IMR-90 (cell line): ENCODE data around the gene EXT2. TPM values are rescaled to one million over a fixed set of nuclear protein-coding genes. Genes with fewer than 3 reads are reported as not detected.

ENCODE experiments used
- ATAC-seq: fragments of 200-7000 bp; cut with Tn5 transposase; 2 replicates; pipeline ENCODE4 v1.9.1; 2020; ENCODE audit warnings: low read depth, mild to moderate bottlenecking, moderate library complexity
- BruUV-seq: library from RNA; stranded (reverse); fragments of 400-500 nt; replicated peaks from 2 replicates; lab custom pipeline; 2021; lab: Mats Ljungman, UMichigan
- CTCF ChIA-PET: fragments of 300-600 bp; formaldehyde crosslinking; extraction: SDS; loops from one replicate; lab custom pipeline; 2021; ENCODE audit warnings: antibody characterized with exemption; lab: Yijun Ruan, JAX
- POLR2A ChIA-PET: fragments of 300-600 bp; sonication (Branson Sonifier 250); formaldehyde crosslinking; loops from one replicate; lab custom pipeline; 2022; ENCODE audit warnings: antibody characterized with exemption; ENCODE audit not compliant: unreplicated experiment; lab: Charles Lee
- DNase-seq: peaks from one replicate; pipeline ENCODE4 v3.0.0; 2013
- H2AFZ ChIP-seq: replicated peaks from 2 replicates; pipeline ENCODE3; 2013; ENCODE audit warnings: low read length, mild to moderate bottlenecking; ENCODE audit not compliant: poor library complexity
- H2AK5ac ChIP-seq: 2 replicates; pipeline ENCODE4 v1.6.1; 2013; ENCODE audit warnings: low read depth, low read length, inconsistent platforms
- H2AK9ac ChIP-seq: replicated peaks from 2 replicates; pipeline ENCODE3; 2013; ENCODE audit warnings: mild to moderate bottlenecking, low read depth, low read length, moderate library complexity; ENCODE audit not compliant: poor library complexity
- H2BK120ac ChIP-seq: 2 replicates; pipeline ENCODE4 v1.6.1; 2013; ENCODE audit warnings: low read depth, low read length, inconsistent platforms
- H2BK15ac ChIP-seq: 3 replicates; pipeline ENCODE4 v1.6.1; 2013; ENCODE audit warnings: low read depth, low read length, inconsistent platforms
- H2BK20ac ChIP-seq: 2 replicates; pipeline ENCODE4 v1.6.1; 2013; ENCODE audit warnings: low read depth, mild to moderate bottlenecking, inconsistent platforms, low read length, moderate library complexity
- H2BK5ac ChIP-seq: 2 replicates; pipeline ENCODE4 v1.6.1; 2013; ENCODE audit warnings: mild to moderate bottlenecking, low read depth, low read length, inconsistent platforms; ENCODE audit not compliant: poor library complexity, severe bottlenecking
- H3K14ac ChIP-seq: replicated peaks from 2 replicates; pipeline ENCODE4 v1.6.1; 2013; ENCODE audit warnings: low read depth, low read length, inconsistent platforms
- H3K18ac ChIP-seq: 2 replicates; pipeline ENCODE4 v1.6.1; 2013; ENCODE audit warnings: low read depth, low read length, control low read depth
- H3K23ac ChIP-seq: 2 replicates; pipeline ENCODE4 v1.6.1; 2013; ENCODE audit warnings: low read depth, low read length, inconsistent platforms
- H3K27ac ChIP-seq: 2 replicates; pipeline ENCODE4 v1.5.1; 2013; ENCODE audit warnings: mild to moderate bottlenecking, control low read depth, low read length; ENCODE audit not compliant: insufficient read depth
- H3K27me3 ChIP-seq: 2 replicates; pipeline ENCODE4 v1.6.1; 2013; ENCODE audit warnings: low read length; ENCODE audit not compliant: control insufficient read depth, insufficient read depth
- H3K36me3 ChIP-seq: 2 replicates; pipeline ENCODE4 v1.6.1; 2013; ENCODE audit warnings: low read length, mixed read lengths; ENCODE audit not compliant: control insufficient read depth, insufficient read depth
- H3K4ac ChIP-seq: 2 replicates; pipeline ENCODE4 v1.6.1; 2013; ENCODE audit warnings: low read depth, low read length, inconsistent platforms
- H3K4me1 ChIP-seq: 2 replicates; pipeline ENCODE4 v1.6.1; 2013; ENCODE audit warnings: low read length, mixed read lengths; ENCODE audit not compliant: control insufficient read depth, insufficient read depth
- H3K4me2 ChIP-seq: 2 replicates; pipeline ENCODE4 v1.6.1; 2013; ENCODE audit warnings: low read depth, mild to moderate bottlenecking, control low read depth, low read length, moderate library complexity
- H3K4me3 ChIP-seq: 2 replicates; pipeline ENCODE4 v1.5.1; 2013; ENCODE audit warnings: low read depth, mild to moderate bottlenecking, control low read depth, low read length, moderate library complexity; ENCODE audit not compliant: insufficient read depth
- H3K56ac ChIP-seq: 2 replicates; pipeline ENCODE4 v1.6.1; 2013; ENCODE audit warnings: low read length, inconsistent platforms; ENCODE audit not compliant: insufficient read depth; ENCODE audit errors: extremely low read depth
- H3K79me1 ChIP-seq, 2 experiments: 2 replicates each; pipeline ENCODE4 v1.6.1; 2013; ENCODE audit warnings: low read length in 2 of 2, inconsistent platforms in 1 of 2, low read depth in 1 of 2
- H3K9ac ChIP-seq: 2 replicates; pipeline ENCODE4 v1.6.1; 2013; ENCODE audit warnings: low read depth, low read length, control low read depth
- H3K9me1 ChIP-seq: 2 replicates; pipeline ENCODE4 v1.6.1; 2013; ENCODE audit warnings: low read length, inconsistent platforms; ENCODE audit not compliant: insufficient read depth
- H3K9me3 ChIP-seq: 2 replicates; pipeline ENCODE4 v1.6.1; 2013; ENCODE audit warnings: low read length; ENCODE audit not compliant: control insufficient read depth, insufficient read depth
- H4K20me1 ChIP-seq: 2 replicates; pipeline ENCODE4 v1.6.1; 2013; ENCODE audit warnings: low read length, inconsistent platforms; ENCODE audit not compliant: insufficient read depth
- H4K5ac ChIP-seq: 2 replicates; pipeline ENCODE4 v1.6.1; 2013; ENCODE audit warnings: mild to moderate bottlenecking, low read depth, low read length, control low read depth
- H4K8ac ChIP-seq, 2 experiments: 2 replicates each; pipeline ENCODE4 v1.6.1; 2013; ENCODE audit warnings: low read depth in 2 of 2, low read length in 2 of 2, control low read depth in 1 of 2, inconsistent platforms in 1 of 2
- H4K91ac ChIP-seq: 2 replicates; pipeline ENCODE4 v1.6.1; 2013; ENCODE audit warnings: low read depth, low read length, inconsistent platforms; ENCODE audit not compliant: insufficient read depth
- BHLHE40 ChIP-seq: fragments of 150-350 bp; IDR thresholded peaks from 2 replicates; pipeline ENCODE4 v1.6.1; 2016; ENCODE audit warnings: mild to moderate bottlenecking, low read depth, low read length
- CEBPB ChIP-seq: IDR thresholded peaks from 2 replicates; pipeline ENCODE4 v1.6.1; 2012; ENCODE audit warnings: low read depth, low read length, improper control_type of control experiment
- CHD1 ChIP-seq: IDR thresholded peaks from 2 replicates; pipeline ENCODE4 v1.6.1; 2012; ENCODE audit warnings: low read depth, low read length, improper control_type of control experiment
- CTCF ChIP-seq: conservative IDR thresholded peaks from 2 replicates; pipeline ENCODE4 v1.5.1; 2012; ENCODE audit warnings: mild to moderate bottlenecking, low read depth, low read length, improper control_type of control experiment
- ELK1 ChIP-seq: fragments of 150-350 bp; IDR thresholded peaks from 2 replicates; pipeline ENCODE4 v1.6.1; 2016; ENCODE audit warnings: low read depth, mild to moderate bottlenecking, low read length, moderate library complexity, borderline replicate concordance
- FOS ChIP-seq: fragments of 150-350 bp; IDR thresholded peaks from 2 replicates; pipeline ENCODE4 v1.6.1; 2016; ENCODE audit warnings: low read depth, low read length
- MAFK ChIP-seq: IDR thresholded peaks from 2 replicates; pipeline ENCODE4 v1.6.1; 2012; ENCODE audit warnings: low read depth, low read length, improper control_type of control experiment
- MAZ ChIP-seq: IDR thresholded peaks from 2 replicates; pipeline ENCODE4 v1.6.1; 2012; ENCODE audit warnings: low read depth, mild to moderate bottlenecking, low read length, improper control_type of control experiment, moderate library complexity, borderline replicate concordance
- MXI1 ChIP-seq: IDR thresholded peaks from 2 replicates; pipeline ENCODE4 v1.6.1; 2012; ENCODE audit warnings: low read depth, mild to moderate bottlenecking, low read length, moderate library complexity, borderline replicate concordance
- NFE2L2 ChIP-seq: fragments of 150-350 bp; IDR thresholded peaks from 2 replicates; pipeline ENCODE4 v1.6.1; 2016; ENCODE audit warnings: low read depth, mild to moderate bottlenecking, low read length
- POLR2A ChIP-seq: IDR thresholded peaks from 2 replicates; pipeline ENCODE4 v1.6.1; 2012; ENCODE audit warnings: mild to moderate bottlenecking, low read depth, low read length
- RAD21 ChIP-seq: IDR thresholded peaks from 2 replicates; pipeline ENCODE4 v1.6.1; 2012; ENCODE audit warnings: low read length, improper control_type of control experiment
- RCOR1 ChIP-seq: IDR thresholded peaks from 2 replicates; pipeline ENCODE4 v1.6.1; 2012; ENCODE audit warnings: mild to moderate bottlenecking, low read length, improper control_type of control experiment; ENCODE audit not compliant: insufficient replicate concordance
- RFX5 ChIP-seq: IDR thresholded peaks from 2 replicates; pipeline ENCODE4 v1.8.0; 2012; ENCODE audit warnings: low read depth, mild to moderate bottlenecking, low read length, moderate library complexity
- SMC3 ChIP-seq: fragments of 150-350 bp; IDR thresholded peaks from 2 replicates; pipeline ENCODE4 v1.6.1; 2016; ENCODE audit warnings: low read depth, mild to moderate bottlenecking, antibody characterized with exemption, low read length, moderate library complexity
- USF2 ChIP-seq: fragments of 150-350 bp; IDR thresholded peaks from 2 replicates; pipeline ENCODE4 v1.6.1; 2017; ENCODE audit warnings: mild to moderate bottlenecking, antibody characterized with exemption, low read length, low read depth
- WGBS, 2 experiments: methylation state at CpG; one replicate each; pipeline versions ENCODE4 v1.1.5 to v1.1.7; 2013; ENCODE audit warnings: missing lambda C conversion rate in 2 of 2; ENCODE audit not compliant: insufficient read length in 1 of 2; ENCODE audit errors: extremely low coverage in 2 of 2; 5-methylcytosine and 5-hydroxymethylcytosine counted together
- dilution Hi-C: fragments of 300-500 bp; cut with HindIII; formaldehyde crosslinking; loops from one replicate; pipeline ENCODE4 v1.14.3; 2018; ENCODE audit warnings: low sequenced_read_pairs; ENCODE audit not compliant: unreplicated experiment
- in situ Hi-C: fragments of 300-500 bp; cut with MboI; formaldehyde crosslinking; loops from 3 replicates; pipeline ENCODE4 v1.14.3; 2019; ENCODE audit warnings: low sequenced_read_pairs, inconsistent platforms, mixed read lengths
- intact Hi-C: fragments of 100-400 bp; cut with micrococcal nuclease; formaldehyde crosslinking; loops from 2 replicates; pipeline ENCODE4 v1.10.0; 2022
- polyA plus RNA-seq, 3 experiments: library from polyadenylated mRNA; depleted of rRNA; stranded (reverse); fragments of >200 nt; gene quantifications; 2 replicates each; pipeline ENCODE4 v1.2.3, GENCODE V29; 2012; ENCODE audit warnings: low replicate concordance in 1 of 3
- total RNA-seq: library from RNA; depleted of rRNA; stranded (reverse); fragments of >200 nt; gene quantifications from 2 replicates; pipeline ENCODE4 v1.2.3, GENCODE V29; 2012

EXT2 gene
- total and polyA plus RNA-seq, 2 of the 4 experiments (the other 2 are of a cell fraction): 75.0 to 85.3 TPM

GRCh38 chr11:44079376-44079775, 16.1 kb upstream of the EXT2 start:
- DNase-seq: no peak
- Histone ChIP-seq H3K36me3 (no peaks in the 10 kb centered on the region), H2AK9ac (no peak overlapping the region), H4K20me1 (no peaks in the 10 kb centered on the region), H3K9me1 (no peaks in the 10 kb centered on the region), H2BK15ac (no peak overlapping the region), H2BK5ac (no peak overlapping the region), H4K5ac (no peak overlapping the region), H4K8ac (no peak overlapping the region), H3K79me1 (no peaks in the 10 kb centered on the region), H3K27ac (no peak overlapping the region), H3K4me2 (no peak overlapping the region), H3K27me3 (no peaks in the 10 kb centered on the region; the same call in 1 of the 2 replicates), H3K56ac (no peak overlapping the region), H3K18ac (no peak overlapping the region), H3K9me3 (no peaks in the 10 kb centered on the region), H3K14ac (no peak overlapping the region), H3K23ac (no peak overlapping the region), H3K4me1 (no peaks in the 10 kb centered on the region), H3K4ac (no peak overlapping the region), H4K91ac (no peak overlapping the region), H2AFZ (no peak overlapping the region), H3K4me3 (no peak overlapping the region), H3K9ac (no peak overlapping the region), H2BK120ac (no peak overlapping the region), H2BK20ac (no peak overlapping the region), H2AK5ac (no peak overlapping the region)
- POLR2A ChIA-PET: no interaction called here
- WGBS, 2 experiments: no CpG with 5 or more reads among the region's 6 CpGs
- dilution Hi-C loops (no loop called here), intact Hi-C loops (no loop called here), in situ Hi-C loops (no loop called here)
- TF ChIP-seq MAZ (no peak), RAD21 (no peak), SMC3 (no peak), NFE2L2 (no peak), MXI1 (no peak), USF2 (no peak), RCOR1 (no peak), BHLHE40 (no peak), RFX5 (no peak), FOS (no peak), ELK1 (no peak), CHD1 (no peak), POLR2A (no peak), CEBPB (no peak), CTCF (no peak), MAFK (no peak)
- CTCF ChIA-PET: interaction anchor here (1.1 kb wide), 1 partner anchor 15 kb away, joined by 3 read pairs; no protein-coding TSS in a partner anchor
- BruUV-seq: no TSS peak
- ATAC-seq: no peak
